ENCODE data around the gene LBH.

- TF ChIP-seq GATA2 (IDR thresholded peaks at IDR 0.05; ENCODE audit: low read depth, low read length) (no peak), GATA3 (IDR thresholded peaks at IDR 0.05; ENCODE audit: low read depth, low read length) (no peak)
Observed at GRCh38 chr2:30226144-30227032, 4.9 kb upstream of the LBH start.
